Measurements from ENCODE around the gene YAP1.

DNA sequence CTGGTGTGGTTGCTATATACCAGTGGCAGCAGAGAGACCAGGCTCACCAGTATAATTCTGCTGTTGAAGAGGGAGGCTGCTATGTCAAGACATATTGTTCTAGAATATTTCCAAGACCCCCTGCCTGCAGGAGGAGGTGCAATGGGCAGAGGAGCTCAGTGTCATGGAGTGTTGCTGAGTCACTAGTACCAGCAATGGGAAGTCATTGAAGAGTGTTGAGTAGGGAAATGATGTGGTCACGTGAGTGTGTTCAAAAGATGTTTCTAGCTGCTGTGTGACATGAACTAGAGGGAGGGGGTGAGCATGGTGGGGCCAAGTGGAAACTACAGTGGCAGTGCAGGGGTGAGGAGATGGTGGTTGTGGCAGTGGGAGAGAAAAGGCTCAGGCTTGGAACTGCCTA, 130.8 kb downstream of the YAP1 start:
- TF ChIP-seq, protein P1, sequence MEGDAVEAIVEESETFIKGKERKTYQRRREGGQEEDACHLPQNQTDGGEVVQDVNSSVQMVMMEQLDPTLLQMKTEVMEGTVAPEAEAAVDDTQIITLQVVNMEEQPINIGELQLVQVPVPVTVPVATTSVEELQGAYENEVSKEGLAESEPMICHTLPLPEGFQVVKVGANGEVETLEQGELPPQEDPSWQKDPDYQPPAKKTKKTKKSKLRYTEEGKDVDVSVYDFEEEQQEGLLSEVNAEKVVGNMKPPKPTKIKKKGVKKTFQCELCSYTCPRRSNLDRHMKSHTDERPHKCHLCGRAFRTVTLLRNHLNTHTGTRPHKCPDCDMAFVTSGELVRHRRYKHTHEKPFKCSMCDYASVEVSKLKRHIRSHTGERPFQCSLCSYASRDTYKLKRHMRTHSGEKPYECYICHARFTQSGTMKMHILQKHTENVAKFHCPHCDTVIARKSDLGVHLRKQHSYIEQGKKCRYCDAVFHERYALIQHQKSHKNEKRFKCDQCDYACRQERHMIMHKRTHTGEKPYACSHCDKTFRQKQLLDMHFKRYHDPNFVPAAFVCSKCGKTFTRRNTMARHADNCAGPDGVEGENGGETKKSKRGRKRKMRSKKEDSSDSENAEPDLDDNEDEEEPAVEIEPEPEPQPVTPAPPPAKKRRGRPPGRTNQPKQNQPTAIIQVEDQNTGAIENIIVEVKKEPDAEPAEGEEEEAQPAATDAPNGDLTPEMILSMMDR (IDR thresholded peaks at IDR 0.05; ENCODE audit: insufficient read depth, low read length), result no peak
- TF ChIP-seq POLR2AphosphoS5 (IDR thresholded peaks at IDR 0.05; ENCODE audit: low read depth) (no peak), SPI1 (IDR thresholded peaks at IDR 0.05; ENCODE audit: borderline replicate concordance, low read depth) (no peak)
- TF ChIP-seq, protein P2, sequence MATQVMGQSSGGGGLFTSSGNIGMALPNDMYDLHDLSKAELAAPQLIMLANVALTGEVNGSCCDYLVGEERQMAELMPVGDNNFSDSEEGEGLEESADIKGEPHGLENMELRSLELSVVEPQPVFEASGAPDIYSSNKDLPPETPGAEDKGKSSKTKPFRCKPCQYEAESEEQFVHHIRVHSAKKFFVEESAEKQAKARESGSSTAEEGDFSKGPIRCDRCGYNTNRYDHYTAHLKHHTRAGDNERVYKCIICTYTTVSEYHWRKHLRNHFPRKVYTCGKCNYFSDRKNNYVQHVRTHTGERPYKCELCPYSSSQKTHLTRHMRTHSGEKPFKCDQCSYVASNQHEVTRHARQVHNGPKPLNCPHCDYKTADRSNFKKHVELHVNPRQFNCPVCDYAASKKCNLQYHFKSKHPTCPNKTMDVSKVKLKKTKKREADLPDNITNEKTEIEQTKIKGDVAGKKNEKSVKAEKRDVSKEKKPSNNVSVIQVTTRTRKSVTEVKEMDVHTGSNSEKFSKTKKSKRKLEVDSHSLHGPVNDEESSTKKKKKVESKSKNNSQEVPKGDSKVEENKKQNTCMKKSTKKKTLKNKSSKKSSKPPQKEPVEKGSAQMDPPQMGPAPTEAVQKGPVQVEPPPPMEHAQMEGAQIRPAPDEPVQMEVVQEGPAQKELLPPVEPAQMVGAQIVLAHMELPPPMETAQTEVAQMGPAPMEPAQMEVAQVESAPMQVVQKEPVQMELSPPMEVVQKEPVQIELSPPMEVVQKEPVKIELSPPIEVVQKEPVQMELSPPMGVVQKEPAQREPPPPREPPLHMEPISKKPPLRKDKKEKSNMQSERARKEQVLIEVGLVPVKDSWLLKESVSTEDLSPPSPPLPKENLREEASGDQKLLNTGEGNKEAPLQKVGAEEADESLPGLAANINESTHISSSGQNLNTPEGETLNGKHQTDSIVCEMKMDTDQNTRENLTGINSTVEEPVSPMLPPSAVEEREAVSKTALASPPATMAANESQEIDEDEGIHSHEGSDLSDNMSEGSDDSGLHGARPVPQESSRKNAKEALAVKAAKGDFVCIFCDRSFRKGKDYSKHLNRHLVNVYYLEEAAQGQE (IDR thresholded peaks at IDR 0.05; ENCODE audit: insufficient replicate concordance, low read depth), result no peak

All from HL-60 (cell line).